K562 (cell line): Measurements from ENCODE around the gene NRGN. TPM values are rescaled to one million over a fixed set of nuclear protein-coding genes. Genes with fewer than 3 reads are reported as not detected.

ENCODE experiments used
- ATAC-seq: fragments of 200-7000 bp; cut with Tn5 transposase; 3 replicates; pipeline ENCODE4 v1.9.1; 2020; ENCODE audit warnings: moderate library complexity
- BruUV-seq: library from RNA; stranded (reverse); fragments of 400-500 nt; replicated peaks from 2 replicates; lab custom pipeline; 2021; lab: Mats Ljungman, UMichigan
- CTCF ChIA-PET: fragments of 300-600 bp; formaldehyde crosslinking; extraction: SDS; loops from one replicate; lab custom pipeline; 2021; ENCODE audit warnings: low intra/inter-chr PET ratio; lab: Yijun Ruan, JAX
- POLR2A ChIA-PET: fragments of 300-600, 350-650 bp; sonication (Branson Sonifier 250); formaldehyde crosslinking; extraction: SDS; loops from one replicate; lab custom pipeline; 2021; ENCODE audit warnings: antibody characterized with exemption, inconsistent platforms; lab: Yijun Ruan, JAX
- DNase-seq, 4 experiments: peaks; one replicate each; pipeline versions ENCODE4 v3.0.0 to v3.0.0-alpha.2; 2011 to 2018; ENCODE audit warnings: low spot score in 3 of 4, mixed read lengths in 3 of 4; ENCODE audit errors: extremely low read depth in 1 of 4
- FAIRE-seq: peaks from 2 replicates; lab custom pipeline; 2011; peaks lifted over from hg19 to GRCh38; lab: Jason Lieb, UNC
- H2AFZ ChIP-seq: 2 replicates; pipeline ENCODE4 v1.6.0; 2011; ENCODE audit warnings: low read depth, low read length, control low read depth, inconsistent platforms
- H3K27ac ChIP-seq: fragments of 200-600 bp; 3 replicates; pipeline ENCODE4 v1.8.0; 2011; ENCODE audit warnings: low read depth, mild to moderate bottlenecking, control low read depth, inconsistent platforms, low read length, moderate library complexity, mixed read lengths; ENCODE audit errors: extremely low read depth
- H3K27me3 ChIP-seq, 2 experiments: fragments of 300-600 bp in 1 of 2; 2 replicates in 1 of 2; 3 replicates in 1 of 2; pipeline versions ENCODE4 v1.6.0 to v1.8.0; 2011; ENCODE audit warnings: inconsistent platforms in 2 of 2, low read length in 2 of 2, mild to moderate bottlenecking in 1 of 2, mixed read lengths in 1 of 2, moderate library complexity in 1 of 2; ENCODE audit not compliant: control insufficient read depth in 2 of 2, insufficient read depth in 2 of 2
- H3K36me3 ChIP-seq: fragments of 300-600 bp; 3 replicates; pipeline ENCODE4 v1.8.0; 2011; ENCODE audit warnings: mild to moderate bottlenecking, low read length, inconsistent platforms; ENCODE audit not compliant: control insufficient read depth, insufficient read depth
- H3K4me1 ChIP-seq, 2 experiments: fragments of 200-600 bp in 1 of 2; replicated peaks in 1 of 2; 2 replicates in 1 of 2; 3 replicates in 1 of 2; pipeline versions ENCODE4 v1.5.1 to v1.8.0; 2011; ENCODE audit warnings: inconsistent platforms in 2 of 2, low read length in 2 of 2, mild to moderate bottlenecking in 1 of 2, mixed read lengths in 1 of 2, moderate library complexity in 1 of 2; ENCODE audit not compliant: control insufficient read depth in 2 of 2, insufficient read depth in 2 of 2
- H3K4me2 ChIP-seq: 2 replicates; pipeline ENCODE4 v1.6.1; 2011; ENCODE audit warnings: low read length, control low read depth, inconsistent platforms, mixed read lengths; ENCODE audit not compliant: insufficient read depth
- H3K4me3 ChIP-seq: fragments of 200-600 bp; sonication (generic), shearing (Covaris generic); 2 replicates; pipeline ENCODE4 v1.5.1; 2016; ENCODE audit warnings: control low read depth, inconsistent platforms
- H3K79me2 ChIP-seq: fragments of 200-600 bp; 3 replicates; pipeline ENCODE4 v1.8.0; 2011; ENCODE audit warnings: low read length, inconsistent platforms; ENCODE audit not compliant: control insufficient read depth, insufficient read depth
- H3K9ac ChIP-seq, 2 experiments: 2 replicates each; pipeline versions ENCODE4 v1.6.0 to v1.6.1; 2011; ENCODE audit warnings: low read depth in 2 of 2, low read length in 2 of 2, control low read depth in 1 of 2, inconsistent platforms in 1 of 2, mild to moderate bottlenecking in 1 of 2, mixed read lengths in 1 of 2; ENCODE audit not compliant: insufficient read depth in 1 of 2
- H3K9me1 ChIP-seq: one replicate; pipeline ENCODE4 v1.6.0; 2011; ENCODE audit warnings: inconsistent platforms, mild to moderate bottlenecking, low read length, moderate library complexity; ENCODE audit not compliant: control insufficient read depth, insufficient read depth
- H3K9me3 ChIP-seq: replicated peaks from 2 replicates; pipeline ENCODE4 v1.5.1; 2011; ENCODE audit warnings: low read depth, low read length, inconsistent platforms; ENCODE audit not compliant: control insufficient read depth, insufficient read depth
- H4K20me1 ChIP-seq: replicated peaks from 2 replicates; pipeline ENCODE4 v1.6.1; 2011; ENCODE audit warnings: low read length, inconsistent platforms, mixed read lengths; ENCODE audit not compliant: control insufficient read depth, insufficient read depth
- HIVEP1 ChIP-seq: fragments of 250-450 bp; sonication (Bioruptor Pico); IDR thresholded peaks from 2 replicates; pipeline ENCODE4 v1.4.0; 2020; ENCODE audit warnings: mild to moderate bottlenecking
- MAFG ChIP-seq: fragments of 450-650 bp; conservative IDR thresholded peaks from 2 replicates; pipeline ENCODE4 v1.6.1; 2016; ENCODE audit warnings: missing genetic modification characterization, missing compliant biosample characterization
- MTA2 ChIP-seq: fragments of 450-650 bp; IDR thresholded peaks from 2 replicates; pipeline ENCODE4 v1.6.1; 2016; ENCODE audit warnings: low read depth
- ZNF282 ChIP-seq: sonication (generic); formaldehyde crosslinking; IDR thresholded peaks from 2 replicates; pipeline ENCODE4 v1.8.1; 2023; ENCODE audit warnings: missing genetic modification reagents
- in situ Hi-C: fragments of 300-500 bp; cut with MboI; formaldehyde crosslinking; loops from 4 replicates; pipeline ENCODE4 v1.15.0; 2018; ENCODE audit warnings: inconsistent platforms, mixed read lengths
- intact Hi-C: fragments of 100-400 bp; cut with micrococcal nuclease; formaldehyde crosslinking; loops from 2 replicates; pipeline ENCODE4 v1.14.2; 2022
- polyA plus RNA-seq, 8 experiments: library from polyadenylated mRNA; depleted of rRNA in 4 of 8; stranded (reverse) in 5 of 8; unstranded in 3 of 8; fragments of >200 nt; fragmentation: Nextera tagmentation in 2 of 8; fragmentation: Illumina TruSeq in 1 of 8; extraction: Ambion mirVana in 2 of 8; extraction: Trizol in 1 of 8; gene quantifications; 2 replicates each; pipeline versions ENCODE4 v1.2.1 to v1.2.3, GENCODE V29; 2011 to 2014; ENCODE audit warnings: inconsistent platforms in 1 of 8, missing spikeins in 1 of 8
- total RNA-seq, 7 experiments: library from RNA; depleted of rRNA in 6 of 7; stranded (reverse); fragments of >200 nt in 6 of 7; fragmentation: Illumina TruSeq in 2 of 7; extraction: Trizol in 2 of 7; gene quantifications; 2 replicates each; pipeline versions ENCODE4 v1.2.1 to v1.2.3, GENCODE V29; 2011 to 2021; ENCODE audit warnings: low replicate concordance in 1 of 7
- TF ChIP-seq, protein P1 (sequence below): fragments of 250-450 bp; sonication (Bioruptor Pico); IDR thresholded peaks from 2 replicates; pipeline ENCODE4 v1.5.0; 2022; ENCODE audit warnings: mild to moderate bottlenecking

NRGN gene
- total and polyA plus RNA-seq, 9 of the 15 experiments (the other 6 are each of a cell fraction or from before 2014, with no cell fraction given) = 0.29 to 7.8 (median 3.5) TPM; not detected in 2

- Histone ChIP-seq H3K9me3 (no peaks in the 10 kb centered on the region), H3K4me2 (no peak overlapping the region), H3K27me3 (no peaks in the 10 kb centered on the region), H3K9me1 (no peaks in the 10 kb centered on the region), H2AFZ (no peak overlapping the region), H3K4me1 (no peaks in the 10 kb centered on the region), H3K36me3 (no peaks in the 10 kb centered on the region; the same call in 2 of the 3 replicates), H4K20me1 (no peaks in the 10 kb centered on the region), H3K4me3 (no peak overlapping the region), H3K9ac (no peak overlapping the region), H3K79me2 (peaks cover 12% of the 10 kb centered on the region), H3K27ac (no peak overlapping the region)
- TF ChIP-seq, protein P1, sequence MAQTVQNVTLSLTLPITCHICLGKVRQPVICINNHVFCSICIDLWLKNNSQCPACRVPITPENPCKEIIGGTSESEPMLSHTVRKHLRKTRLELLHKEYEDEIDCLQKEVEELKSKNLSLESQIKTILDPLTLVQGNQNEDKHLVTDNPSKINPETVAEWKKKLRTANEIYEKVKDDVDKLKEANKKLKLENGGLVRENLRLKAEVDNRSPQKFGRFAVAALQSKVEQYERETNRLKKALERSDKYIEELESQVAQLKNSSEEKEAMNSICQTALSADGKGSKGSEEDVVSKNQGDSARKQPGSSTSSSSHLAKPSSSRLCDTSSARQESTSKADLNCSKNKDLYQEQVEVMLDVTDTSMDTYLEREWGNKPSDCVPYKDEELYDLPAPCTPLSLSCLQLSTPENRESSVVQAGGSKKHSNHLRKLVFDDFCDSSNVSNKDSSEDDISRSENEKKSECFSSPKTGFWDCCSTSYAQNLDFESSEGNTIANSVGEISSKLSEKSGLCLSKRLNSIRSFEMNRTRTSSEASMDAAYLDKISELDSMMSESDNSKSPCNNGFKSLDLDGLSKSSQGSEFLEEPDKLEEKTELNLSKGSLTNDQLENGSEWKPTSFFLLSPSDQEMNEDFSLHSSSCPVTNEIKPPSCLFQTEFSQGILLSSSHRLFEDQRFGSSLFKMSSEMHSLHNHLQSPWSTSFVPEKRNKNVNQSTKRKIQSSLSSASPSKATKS (CRISPR knock-in tag) = no peak
- TF ChIP-seq ZNF282 = no peak
- no peak for TF ChIP-seq MAFG (tag)
- no peak for TF ChIP-seq HIVEP1
- TF ChIP-seq MTA2 = no peak
- CTCF ChIA-PET = no interaction called here
- intact Hi-C loops = no loop called here
- POLR2A ChIA-PET = no interaction called here
- no TSS peak for BruUV-seq
- ATAC-seq = no peak
- in situ Hi-C loops = no loop called here
- FAIRE-seq = no peak
- DNase-seq = no peak
Observed at GRCh38 chr11:124788521-124788920, 48.8 kb downstream of the NRGN start.
